CD4-positive, CD25-positive, alpha-beta regulatory T cell (primary cell): ENCODE data around the gene THEM4. TPM values are rescaled to one million over a fixed set of nuclear protein-coding genes. Genes with fewer than 3 reads are reported as not detected.
"Not testable (repeated sequence)": the region's sequence is repeated elsewhere in the genome, so short reads cannot be mapped to it uniquely, and the experiment has no call there.

ENCODE experiments used
- ATAC-seq, 2 donors: fragments of 150-1000 bp; cut with Tn5 transposase; one replicate each; pipeline ENCODE4 v1.10.0; 2021; ENCODE audit warnings: low read depth in 2 of 2, moderate number of reproducible peaks in 2 of 2, moderate library complexity in 1 of 2
- DNase-seq, 3 donors: peaks; one replicate each; pipeline versions ENCODE4 v3.0.0 to v3.0.0-alpha.2; 2012 to 2022; ENCODE audit warnings: mixed read lengths in 1 of 3
- H3K27ac ChIP-seq: one replicate; pipeline ENCODE4 v1.7.0; 2013; ENCODE audit warnings: mild to moderate bottlenecking, low read length; ENCODE audit not compliant: insufficient read depth, poor library complexity, severe bottlenecking
- H3K27me3 ChIP-seq: one replicate; pipeline ENCODE4 v1.7.0; 2013; ENCODE audit warnings: low read length; ENCODE audit not compliant: control insufficient read depth, insufficient read depth
- H3K36me3 ChIP-seq: one replicate; pipeline ENCODE4 v1.7.0; 2013; ENCODE audit warnings: mild to moderate bottlenecking, low read length, moderate library complexity; ENCODE audit not compliant: control insufficient read depth, insufficient read depth
- H3K4me1 ChIP-seq: 2 replicates; pipeline ENCODE4 v1.7.0; 2013; ENCODE audit warnings: mild to moderate bottlenecking, low read length; ENCODE audit not compliant: insufficient read depth, control insufficient read depth, poor library complexity, severe bottlenecking
- H3K4me3 ChIP-seq: one replicate; pipeline ENCODE4 v1.7.0; 2013; ENCODE audit warnings: low read depth, mild to moderate bottlenecking, low read length, moderate library complexity
- H3K9me3 ChIP-seq, 2 experiments: 1 replicate in 1 of 2; 2 replicates in 1 of 2; pipeline ENCODE4 v1.7.0; 2013; ENCODE audit warnings: low read length in 2 of 2, mild to moderate bottlenecking in 1 of 2, moderate library complexity in 1 of 2; ENCODE audit not compliant: control insufficient read depth in 2 of 2
- H3K27ac Mint-ChIP-seq, 3 donors: one replicate each; pipeline ENCODE4 v1.8.0; 2020 to 2022; ENCODE audit warnings: mild to moderate bottlenecking in 3 of 3, mixed read lengths in 3 of 3, moderate library complexity in 2 of 3
- H3K27me3 Mint-ChIP-seq: one replicate; pipeline ENCODE4 v1.8.0; 2022; ENCODE audit warnings: mild to moderate bottlenecking, mixed read lengths
- H3K36me3 Mint-ChIP-seq: one replicate; pipeline ENCODE4 v1.8.0; 2020; ENCODE audit warnings: mixed read lengths
- H3K4me1 Mint-ChIP-seq, 4 donors: one replicate each; pipeline ENCODE4 v1.8.0; 2020 to 2022; ENCODE audit warnings: mixed read lengths in 4 of 4, mild to moderate bottlenecking in 1 of 4
- H3K4me3 Mint-ChIP-seq, 4 donors: one replicate each; pipeline ENCODE4 v1.8.0; 2020 to 2022; ENCODE audit warnings: mild to moderate bottlenecking in 4 of 4, mixed read lengths in 4 of 4, moderate library complexity in 3 of 4
- H3K9me3 Mint-ChIP-seq, 7 donors: one replicate each; pipeline ENCODE4 v1.8.0; 2020 to 2022; ENCODE audit warnings: mixed read lengths in 7 of 7, mild to moderate bottlenecking in 3 of 7, moderate library complexity in 2 of 7
- polyA plus RNA-seq, 4 donors: library from polyadenylated mRNA; unstranded; fragments of 300-500 nt; fragmentation: Illumina TruSeq; gene quantifications; one replicate each; pipeline ENCODE4 v1.2.3, GENCODE V29; 2021
- total RNA-seq: library from RNA; stranded (reverse); gene quantifications from one replicate; pipeline ENCODE4 v1.2.3, GENCODE V29; 2022

THEM4 gene
- total and polyA plus RNA-seq, 5 donors from 2014 or later = 69.5 to 146 (median 105) TPM

DNA sequence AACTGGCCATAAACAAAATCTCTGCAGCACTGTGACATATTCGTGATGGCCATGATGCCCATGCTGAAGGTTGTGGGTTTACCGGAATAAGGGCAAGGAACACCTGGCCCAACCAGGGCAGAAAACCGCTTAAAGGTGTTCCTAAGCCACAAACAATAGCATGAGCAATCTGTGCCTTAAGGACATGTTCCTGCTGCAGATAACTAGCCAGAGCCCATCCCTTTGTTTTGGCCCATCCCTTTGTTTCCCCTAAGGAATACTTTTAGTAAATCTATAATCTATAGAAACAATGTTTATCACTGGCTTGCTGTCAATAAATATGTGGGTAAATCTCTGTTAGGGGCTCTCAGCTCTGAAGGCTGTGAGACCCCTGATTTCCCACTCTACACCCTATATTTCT, 8.5 kb downstream of the THEM4 start:
- not testable (repeated sequence) for H3K9me3 ChIP-seq, H3K4me3 ChIP-seq, H3K27me3 Mint-ChIP-seq, H3K27ac ChIP-seq, ATAC-seq, H3K27me3 ChIP-seq, DNase-seq, H3K36me3 ChIP-seq
- Mint-ChIP-seq H3K9me3 (peaks cover 0 to 32% (median 20%) of the 10 kb centered on the region in 7 donors), H3K4me1 (peaks cover 43 to 97% (median 75%) of the 10 kb centered on the region in 4 donors), H3K4me3 (peak overlapping the region; percentile 28 to 68 (median 60)), H3K36me3 (peaks cover 40% of the 10 kb centered on the region), H3K27ac (peak overlapping the region; percentile 31 to 100 (median 98))
- peaks cover 72% of the 10 kb centered on the region for H3K4me1 ChIP-seq

DNA sequence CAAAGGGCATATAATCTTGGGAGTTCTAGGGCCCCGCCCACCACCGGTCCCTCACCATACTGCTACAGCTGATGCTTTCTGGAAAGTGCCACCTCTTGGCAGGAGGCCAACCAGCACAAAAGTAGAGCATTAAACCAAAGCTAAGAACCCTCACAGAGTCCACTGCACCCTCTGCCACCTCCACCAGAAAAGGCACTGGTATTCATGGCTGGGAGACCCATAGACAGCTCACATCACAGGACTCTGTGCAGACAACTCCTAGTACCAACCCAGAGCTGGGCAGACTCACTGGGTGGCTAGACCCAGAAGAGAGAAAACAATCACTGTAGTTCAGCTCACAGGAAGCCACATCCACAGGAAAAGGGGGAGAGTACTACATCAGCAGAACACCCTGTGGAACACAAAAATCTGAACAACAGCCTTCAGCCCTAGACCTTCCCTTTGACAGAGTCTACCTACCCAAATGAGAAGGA, 10.8 kb downstream of the THEM4 start:
- Histone ChIP-seq H3K9me3 (no peaks in the 10 kb centered on the region), H3K27me3 (no peaks in the 10 kb centered on the region), H3K4me3 (peak overlapping the region; percentile 77), H3K4me1 (peaks cover 49% of the 10 kb centered on the region), H3K36me3 (peaks cover 22% of the 10 kb centered on the region), H3K27ac (peak overlapping the region; percentile 70)
- no peaks in the 10 kb centered on the region for H3K27me3 Mint-ChIP-seq
- H3K36me3 Mint-ChIP-seq = peaks cover 52% of the 10 kb centered on the region
- H3K4me3 Mint-ChIP-seq = peak overlapping the region; percentile 64 to 88 (median 82)
- peak; percentile 56 to 89 (median 81) for DNase-seq
- peaks cover 0 to 25% (median 17%) of the 10 kb centered on the region in 7 donors for H3K9me3 Mint-ChIP-seq
- peak overlapping the region; percentile 97 to 100 (median 98) for H3K27ac Mint-ChIP-seq
- peaks cover 35 to 95% (median 62%) of the 10 kb centered on the region in 4 donors for H3K4me1 Mint-ChIP-seq
- ATAC-seq = peak; percentile 88 to 92

DNA sequence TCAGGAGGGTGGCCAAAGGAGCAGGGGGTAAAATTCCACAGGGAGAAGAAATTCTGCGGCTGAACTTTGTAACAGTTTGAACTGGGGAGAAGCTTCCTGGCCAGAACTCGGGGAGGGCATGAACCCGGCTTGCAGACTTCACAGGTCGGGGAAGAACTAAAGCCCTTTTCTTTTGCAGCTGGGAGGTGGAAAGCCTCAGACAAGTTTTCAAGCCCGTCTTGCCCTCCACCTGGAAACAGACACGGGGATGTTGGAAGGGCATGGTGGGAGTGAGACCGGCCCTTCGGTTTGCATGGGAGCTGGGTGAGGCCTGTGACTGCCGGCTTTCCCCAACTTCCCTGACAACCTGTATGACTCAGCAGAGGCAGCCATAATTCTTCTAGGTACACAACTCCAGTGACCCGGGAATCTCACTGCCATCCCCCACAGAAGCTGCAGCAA, 11.3 kb downstream of the THEM4 start:
- H3K4me1 ChIP-seq = peaks cover 44% of the 10 kb centered on the region
- Mint-ChIP-seq H3K27ac (peak overlapping the region; percentile 97 to 100 (median 98)), H3K9me3 (peaks cover 0 to 25% (median 17%) of the 10 kb centered on the region in 7 donors), H3K4me3 (peak overlapping the region; percentile 64 to 88 (median 82)), H3K27me3 (no peaks in the 10 kb centered on the region), H3K36me3 (peaks cover 57% of the 10 kb centered on the region), H3K4me1 (peaks cover 30 to 95% (median 62%) of the 10 kb centered on the region in 4 donors)
- H3K4me3 ChIP-seq = peak overlapping the region; percentile 77
- ATAC-seq (no peak), DNase-seq (no peak)
- H3K27ac ChIP-seq = peak overlapping the region; percentile 70
- H3K9me3 ChIP-seq = no peaks in the 10 kb centered on the region
- no peaks in the 10 kb centered on the region for H3K27me3 ChIP-seq
- peaks cover 27% of the 10 kb centered on the region for H3K36me3 ChIP-seq

DNA sequence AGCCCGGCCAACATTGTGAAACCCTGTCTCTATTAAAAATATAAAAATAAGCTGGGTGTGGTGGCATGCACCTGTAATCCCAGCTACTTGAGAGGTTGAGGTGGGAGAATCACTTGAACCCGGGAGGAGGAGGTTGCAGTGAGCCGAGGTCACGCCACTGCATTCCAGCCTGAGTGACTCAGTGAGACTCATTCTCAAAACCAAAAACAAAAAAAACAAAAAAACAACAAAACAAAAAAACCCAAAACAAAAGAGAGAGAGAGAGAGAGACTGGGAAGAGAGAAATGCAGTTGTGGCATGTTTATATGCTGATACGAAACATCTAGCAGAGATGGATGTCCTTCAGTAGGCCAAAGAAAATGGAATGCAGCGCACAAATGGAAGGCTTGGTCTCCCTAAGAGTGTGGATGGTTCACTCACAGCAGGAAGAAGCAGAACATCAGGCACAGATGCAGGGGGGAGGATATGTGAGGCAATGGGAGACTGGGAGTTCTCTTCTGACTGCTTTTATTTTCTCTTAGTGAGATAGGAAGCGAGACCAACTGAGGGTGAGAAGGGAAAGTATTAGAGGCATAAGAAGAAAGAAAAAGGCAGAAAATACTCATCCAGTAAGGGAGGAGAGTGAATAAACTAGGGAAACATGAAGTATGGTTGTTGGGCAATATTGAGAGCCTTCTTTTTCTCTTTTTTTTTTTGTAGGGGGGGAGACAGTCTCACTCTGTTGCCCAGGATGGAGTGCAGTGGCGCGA, 16.0 kb downstream of the THEM4 start:
- DNase-seq (no peak), ATAC-seq (no peak)
- Histone ChIP-seq H3K9me3 (no peaks in the 10 kb centered on the region), H3K4me1 (peaks cover 34% of the 10 kb centered on the region), H3K27me3 (no peaks in the 10 kb centered on the region), H3K27ac (no peak overlapping the region), H3K36me3 (peaks cover 59% of the 10 kb centered on the region), H3K4me3 (no peak overlapping the region)
- Mint-ChIP-seq H3K4me3 (peak overlapping the region in 1 of 4 donors; percentile 17), H3K36me3 (peaks cover 57% of the 10 kb centered on the region), H3K27ac (peak overlapping the region; percentile 76 to 98 (median 95)), H3K4me1 (peaks cover 47 to 84% (median 62%) of the 10 kb centered on the region in 4 donors), H3K27me3 (no peaks in the 10 kb centered on the region), H3K9me3 (peaks cover 0 to 2% (median 0%) of the 10 kb centered on the region in 7 donors)

DNA sequence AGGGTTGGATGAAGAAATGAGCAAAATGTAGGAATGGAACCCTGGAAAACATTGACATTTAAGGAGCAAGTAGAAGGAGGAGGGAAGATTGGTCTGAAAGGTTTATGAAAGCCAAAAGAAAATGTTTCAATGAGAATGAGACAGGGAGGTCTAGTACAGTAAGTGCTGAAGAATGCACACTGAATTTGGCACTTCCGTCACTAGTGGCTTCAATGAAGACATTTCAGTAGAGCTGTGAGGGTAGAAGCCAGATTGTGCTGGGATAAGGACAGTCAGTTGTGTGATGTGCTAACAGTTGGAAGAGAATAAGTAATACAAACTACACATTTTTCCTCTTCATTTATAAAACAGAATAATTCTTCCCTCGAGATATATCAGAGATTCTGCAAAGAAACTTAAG, 17.1 kb downstream of the THEM4 start:
- Mint-ChIP-seq H3K27ac (peak overlapping the region; percentile 61 to 97 (median 89)), H3K4me3 (peak overlapping the region in 1 of 4 donors; percentile 16), H3K27me3 (no peaks in the 10 kb centered on the region), H3K36me3 (peaks cover 63% of the 10 kb centered on the region), H3K9me3 (peaks cover 0 to 2% (median 0%) of the 10 kb centered on the region in 7 donors), H3K4me1 (peaks cover 54 to 73% (median 54%) of the 10 kb centered on the region in 4 donors)
- peaks cover 23% of the 10 kb centered on the region for H3K4me1 ChIP-seq
- H3K9me3 ChIP-seq = no peaks in the 10 kb centered on the region
- H3K27ac ChIP-seq = peak overlapping the region; percentile 24
- H3K4me3 ChIP-seq = no peak overlapping the region
- peaks cover 70% of the 10 kb centered on the region for H3K36me3 ChIP-seq
- no peak for DNase-seq
- ATAC-seq = no peak
- no peaks in the 10 kb centered on the region for H3K27me3 ChIP-seq

DNA sequence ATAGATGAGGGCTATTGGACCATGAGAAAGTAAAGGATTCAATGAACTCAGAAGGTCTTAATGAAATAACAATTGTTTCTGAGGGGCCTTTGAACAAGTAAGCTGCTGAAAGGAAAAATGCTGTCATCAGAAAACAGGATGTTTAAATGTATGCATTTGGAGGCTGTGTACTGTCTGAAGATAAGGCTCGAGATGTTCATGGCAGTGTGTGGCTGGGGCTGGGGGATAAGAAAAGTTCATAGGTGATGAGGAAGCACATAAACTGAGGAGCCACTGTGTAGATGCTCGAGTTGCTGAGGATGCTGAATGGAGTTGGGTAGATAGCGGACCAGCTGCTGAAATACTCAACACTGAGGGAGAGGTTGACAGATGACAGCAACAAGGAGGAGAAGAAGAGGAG, 17.8 kb downstream of the THEM4 start:
- H3K36me3 Mint-ChIP-seq = peaks cover 64% of the 10 kb centered on the region
- no peaks in the 10 kb centered on the region for H3K27me3 Mint-ChIP-seq
- ATAC-seq = peak in 1 of 2 donors; percentile 28
- peak overlapping the region; percentile 61 to 97 (median 89) for H3K27ac Mint-ChIP-seq
- H3K4me3 ChIP-seq = no peak overlapping the region
- peaks cover 16% of the 10 kb centered on the region for H3K4me1 ChIP-seq
- peaks cover 76% of the 10 kb centered on the region for H3K36me3 ChIP-seq
- peak overlapping the region in 3 of 4 donors; percentile 3 to 51 (median 16) for H3K4me3 Mint-ChIP-seq
- no peaks in the 10 kb centered on the region for H3K27me3 ChIP-seq
- H3K27ac ChIP-seq = peak overlapping the region; percentile 24
- no peak for DNase-seq
- H3K4me1 Mint-ChIP-seq = peaks cover 47 to 66% (median 49%) of the 10 kb centered on the region in 4 donors
- H3K9me3 ChIP-seq = no peaks in the 10 kb centered on the region
- peaks cover 0 to 2% (median 0%) of the 10 kb centered on the region in 7 donors for H3K9me3 Mint-ChIP-seq

DNA sequence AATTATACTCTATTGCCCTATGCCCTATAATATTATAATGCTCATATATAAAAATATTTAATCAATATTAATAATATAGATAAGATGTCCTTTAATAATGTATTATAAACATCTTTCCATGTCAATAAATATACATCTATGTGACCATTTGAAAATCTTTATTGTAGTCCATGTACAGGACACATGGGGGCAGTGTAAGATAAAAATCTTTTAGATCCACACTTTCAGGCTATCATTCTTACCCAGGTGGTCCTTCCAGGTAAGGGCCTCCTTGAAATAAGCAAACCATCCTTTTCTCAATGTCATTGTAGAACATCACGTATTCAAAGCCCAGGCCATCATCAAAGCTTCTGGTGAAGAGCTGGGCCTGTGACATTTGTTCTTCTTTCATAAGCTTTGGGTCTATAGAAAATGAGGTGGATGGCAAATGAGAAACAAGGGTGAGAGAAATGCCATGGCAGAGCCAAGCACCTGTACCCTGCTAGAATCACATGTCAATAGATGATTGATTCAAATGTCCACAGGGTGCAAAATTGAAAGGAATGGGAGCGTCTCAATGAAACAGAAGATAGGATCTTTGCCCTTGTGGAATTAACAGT, 20.2 kb downstream of the THEM4 start:
- peak overlapping the region; percentile 42 to 64 (median 53) for H3K27ac Mint-ChIP-seq
- Histone ChIP-seq H3K4me3 (no peak overlapping the region), H3K9me3 (no peaks in the 10 kb centered on the region), H3K27ac (peak overlapping the region; percentile 23), H3K27me3 (no peaks in the 10 kb centered on the region), H3K36me3 (peaks cover 72% of the 10 kb centered on the region), H3K4me1 (peaks cover 12% of the 10 kb centered on the region)
- ATAC-seq (peak; percentile 40 to 50), DNase-seq (peak in 2 of 3 donors; percentile 50 to 61)
- H3K9me3 Mint-ChIP-seq = peaks cover 0 to 2% (median 0%) of the 10 kb centered on the region in 7 donors
- H3K36me3 Mint-ChIP-seq = peaks cover 51% of the 10 kb centered on the region
- peaks cover 34 to 48% (median 39%) of the 10 kb centered on the region in 4 donors for H3K4me1 Mint-ChIP-seq
- no peaks in the 10 kb centered on the region for H3K27me3 Mint-ChIP-seq
- peak overlapping the region in 1 of 4 donors; percentile 33 for H3K4me3 Mint-ChIP-seq
